SU-DHL-6 (cell line): ENCODE measurements around the gene CIZ1.

Experiments
- H2AFZ ChIP-seq: fragments of 200-600 bp; sonication (generic); 2 replicates; pipeline ENCODE4 v1.6.1; 2014; ENCODE audit warnings: low read depth, mild to moderate bottlenecking, moderate library complexity, mixed read lengths, antibody characterized with exemption, low read length; ENCODE audit not compliant: severe bottlenecking
- H3F3A ChIP-seq: fragments of 200-600 bp; shearing (Covaris generic); 2 replicates; pipeline ENCODE4 v1.6.0; 2016; ENCODE audit warnings: antibody characterized with exemption, mild to moderate bottlenecking; ENCODE audit not compliant: insufficient read depth
- H3K27ac ChIP-seq: fragments of 200-600 bp; sonication (generic); 2 replicates; pipeline ENCODE4 v1.5.1; 2016; ENCODE audit warnings: low read depth, mild to moderate bottlenecking, low read length, moderate library complexity, mixed read lengths
- H3K27me3 ChIP-seq: fragments of 200-600 bp; sonication (generic), shearing (Covaris generic); 2 replicates; pipeline ENCODE4 v1.6.0; 2014; ENCODE audit warnings: mild to moderate bottlenecking, low read length
- H3K36me3 ChIP-seq: fragments of 200-600 bp; sonication (generic); 2 replicates; pipeline ENCODE4 v1.6.1; 2014; ENCODE audit warnings: mild to moderate bottlenecking, low read length, mixed read lengths
- H3K4me2 ChIP-seq: fragments of 300-600, 200-600 bp; shearing (Covaris generic), sonication (generic); 2 replicates; pipeline ENCODE4 v1.6.0; 2014; ENCODE audit warnings: low read length, low read depth, mild to moderate bottlenecking; ENCODE audit not compliant: poor library complexity, severe bottlenecking
- H3K4me3 ChIP-seq: fragments of 200-600 bp; sonication (generic); 2 replicates; pipeline ENCODE4 v1.5.1; 2014; ENCODE audit warnings: antibody characterized with exemption, low read length, mild to moderate bottlenecking, mixed read lengths; ENCODE audit not compliant: insufficient read depth, poor library complexity, severe bottlenecking
- H3K79me2 ChIP-seq: fragments of 200-600 bp; sonication (generic); 2 replicates; pipeline ENCODE4 v1.6.1; 2014; ENCODE audit warnings: mild to moderate bottlenecking, low read length, moderate library complexity; ENCODE audit not compliant: insufficient read depth
- H3K9ac ChIP-seq: fragments of 200-600 bp; sonication (generic); 2 replicates; pipeline ENCODE4 v1.7.0; 2014; ENCODE audit warnings: mild to moderate bottlenecking, low read length
- H3K9me2 ChIP-seq: fragments of 200-600 bp; sonication (generic); replicated peaks from 2 replicates; pipeline ENCODE4 v1.6.1; 2014; ENCODE audit warnings: low read length; ENCODE audit not compliant: insufficient read depth
- H3K9me3 ChIP-seq: fragments of 200-600 bp; sonication (generic); 2 replicates; pipeline ENCODE4 v1.6.1; 2014; ENCODE audit warnings: low read length, mixed read lengths; ENCODE audit not compliant: insufficient read depth
- H4K20me1 ChIP-seq: fragments of 200-600 bp; sonication (generic); 2 replicates; pipeline ENCODE4 v1.6.1; 2014; ENCODE audit warnings: low read depth, mild to moderate bottlenecking, antibody characterized with exemption, low read length, moderate library complexity, mixed read lengths
- EZH2phosphoT487 ChIP-seq: fragments of 200-600 bp; sonication (generic), shearing (Covaris generic); conservative IDR thresholded peaks from 2 replicates; pipeline ENCODE4 v1.6.1; 2018; ENCODE audit warnings: mild to moderate bottlenecking, antibody characterized with exemption, low read length, moderate library complexity, mixed read lengths
- TF ChIP-seq, protein P1 (sequence below): fragments of 200-600 bp; sonication (generic); IDR thresholded peaks from one replicate; pipeline ENCODE4 v1.5.1; 2017; ENCODE audit warnings: antibody characterized with exemption, mild to moderate bottlenecking, low read length, moderate library complexity; ENCODE audit not compliant: insufficient read depth, poor library complexity, severe bottlenecking

Gene CIZ1

DNA sequence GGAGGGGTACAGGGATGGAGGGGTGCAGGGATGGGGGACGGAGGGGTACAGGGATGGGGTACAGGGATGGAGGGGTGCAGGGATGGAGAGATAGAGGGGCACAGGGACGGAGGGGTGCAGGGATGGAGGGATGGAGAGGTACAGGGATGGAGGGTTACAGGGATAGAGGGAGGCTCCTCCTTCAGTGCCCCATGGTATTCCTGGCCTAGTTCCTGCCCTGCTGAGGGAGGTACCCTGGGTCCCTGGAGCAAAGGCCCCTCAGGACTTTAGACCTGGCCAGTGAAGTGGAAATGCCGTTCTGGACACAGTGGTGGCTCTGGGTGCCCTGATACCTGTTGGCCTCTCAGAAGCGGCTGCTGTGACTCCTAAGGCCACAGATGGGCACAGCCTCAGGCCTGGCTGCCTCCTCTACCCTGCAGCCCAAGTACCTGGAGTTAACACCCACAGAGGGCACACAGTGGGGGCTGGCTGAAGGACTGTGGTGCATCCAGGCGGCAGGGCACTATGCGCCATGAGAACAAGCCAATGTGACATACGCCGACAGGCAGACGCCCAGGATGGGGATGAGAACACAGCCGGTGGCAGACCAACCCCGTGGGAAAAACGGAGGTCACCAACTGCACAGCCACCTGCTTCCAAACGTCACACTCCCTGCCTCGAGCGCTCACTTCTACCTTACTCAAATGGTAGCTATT is 72.3 kb downstream of the CIZ1 start:
- no peak overlapping the region for H2AFZ ChIP-seq
- H3K9ac ChIP-seq = no peak overlapping the region
- H3F3A ChIP-seq = no peaks in the 10 kb centered on the region

DNA sequence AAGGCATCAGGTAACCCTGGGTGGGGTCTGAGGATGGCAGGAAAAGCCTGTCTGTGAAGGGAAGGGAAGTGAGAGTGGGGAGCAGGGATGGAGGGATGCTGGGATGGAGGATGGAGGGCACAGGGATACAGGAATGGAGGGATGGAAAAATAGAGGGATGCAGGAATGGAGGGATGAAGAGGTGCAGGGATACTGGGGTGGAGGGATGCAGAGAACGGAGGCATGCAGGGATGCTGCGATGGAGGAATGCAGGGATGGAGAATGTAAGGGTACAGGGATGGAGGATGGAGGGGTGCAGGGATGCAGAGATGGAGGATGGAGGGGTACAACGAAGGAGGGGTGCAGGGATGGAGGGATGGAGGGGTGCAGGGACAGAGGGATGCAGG is 72.9 kb downstream of the CIZ1 start:
- no peaks in the 10 kb centered on the region for H3K9me2 ChIP-seq
- no peak overlapping the region for H3K4me3 ChIP-seq
- H3K4me2 ChIP-seq = no peak overlapping the region
- H3K79me2 ChIP-seq = no peaks in the 10 kb centered on the region
- no peaks in the 10 kb centered on the region for H3K36me3 ChIP-seq
- TF ChIP-seq, protein P1, sequence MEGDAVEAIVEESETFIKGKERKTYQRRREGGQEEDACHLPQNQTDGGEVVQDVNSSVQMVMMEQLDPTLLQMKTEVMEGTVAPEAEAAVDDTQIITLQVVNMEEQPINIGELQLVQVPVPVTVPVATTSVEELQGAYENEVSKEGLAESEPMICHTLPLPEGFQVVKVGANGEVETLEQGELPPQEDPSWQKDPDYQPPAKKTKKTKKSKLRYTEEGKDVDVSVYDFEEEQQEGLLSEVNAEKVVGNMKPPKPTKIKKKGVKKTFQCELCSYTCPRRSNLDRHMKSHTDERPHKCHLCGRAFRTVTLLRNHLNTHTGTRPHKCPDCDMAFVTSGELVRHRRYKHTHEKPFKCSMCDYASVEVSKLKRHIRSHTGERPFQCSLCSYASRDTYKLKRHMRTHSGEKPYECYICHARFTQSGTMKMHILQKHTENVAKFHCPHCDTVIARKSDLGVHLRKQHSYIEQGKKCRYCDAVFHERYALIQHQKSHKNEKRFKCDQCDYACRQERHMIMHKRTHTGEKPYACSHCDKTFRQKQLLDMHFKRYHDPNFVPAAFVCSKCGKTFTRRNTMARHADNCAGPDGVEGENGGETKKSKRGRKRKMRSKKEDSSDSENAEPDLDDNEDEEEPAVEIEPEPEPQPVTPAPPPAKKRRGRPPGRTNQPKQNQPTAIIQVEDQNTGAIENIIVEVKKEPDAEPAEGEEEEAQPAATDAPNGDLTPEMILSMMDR = no peak
- no peak overlapping the region for H3K27ac ChIP-seq
- no peaks in the 10 kb centered on the region for H3K9me3 ChIP-seq
- no peaks in the 10 kb centered on the region for H4K20me1 ChIP-seq
- no peaks in the 10 kb centered on the region for H3K27me3 ChIP-seq
- no peak overlapping the region for H2AFZ ChIP-seq
- H3F3A ChIP-seq = no peaks in the 10 kb centered on the region
- no peak overlapping the region for H3K9ac ChIP-seq

More for the DNA sequence above, 72.3 kb downstream of the CIZ1 start:
- Histone ChIP-seq H3K9me2 (no peaks in the 10 kb centered on the region), H3K27me3 (no peaks in the 10 kb centered on the region), H3K4me2 (no peak overlapping the region), H3K4me3 (no peak overlapping the region), H4K20me1 (no peaks in the 10 kb centered on the region), H3K36me3 (no peaks in the 10 kb centered on the region), H3K27ac (no peak overlapping the region), H3K79me2 (no peaks in the 10 kb centered on the region), H3K9me3 (no peaks in the 10 kb centered on the region)
- TF ChIP-seq, protein P1 = no peak
- no peak for TF ChIP-seq EZH2phosphoT487

DNA sequence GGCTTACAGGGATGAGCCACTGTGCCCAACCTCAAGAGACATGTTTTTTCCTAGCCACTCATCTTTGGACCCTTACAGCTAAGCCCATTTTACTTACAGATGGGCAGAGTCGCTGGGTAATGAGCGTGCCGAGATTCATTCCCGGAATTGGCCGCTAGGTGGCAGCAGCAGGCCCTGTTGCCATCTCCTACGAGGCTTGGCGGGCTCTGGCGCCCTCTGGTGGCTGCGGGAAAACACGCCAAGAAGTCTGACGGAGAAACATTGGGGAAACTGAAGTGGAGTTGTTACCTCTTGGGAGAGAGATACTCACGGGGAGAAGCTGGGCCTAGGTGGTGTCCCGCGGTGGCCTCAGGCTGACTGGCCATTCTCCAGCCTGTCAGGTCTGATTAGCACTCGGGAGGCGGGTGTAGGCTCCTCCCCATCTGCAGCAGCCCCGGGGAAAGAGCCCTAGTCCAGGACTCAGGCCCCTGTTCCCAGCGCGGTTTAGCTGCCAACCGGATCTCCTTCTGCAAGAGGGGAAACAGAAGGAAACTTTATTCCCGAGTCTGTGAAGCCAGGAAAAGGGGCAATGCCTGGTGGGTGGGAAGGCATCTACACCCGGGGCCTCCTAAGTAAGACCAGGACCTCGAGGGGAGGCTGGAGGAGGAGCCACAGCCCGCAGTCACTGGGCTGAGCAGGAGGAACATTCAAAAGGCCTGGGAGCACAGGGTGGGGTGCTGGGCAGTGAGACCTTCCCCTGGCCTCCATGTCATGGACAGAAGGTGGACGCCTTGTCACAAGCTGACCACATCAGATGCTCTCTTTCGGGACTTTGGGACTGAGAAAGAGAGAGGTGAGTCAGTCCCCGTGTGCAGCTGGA is 73.5 kb downstream of the CIZ1 start:
- Histone ChIP-seq H4K20me1 (no peaks in the 10 kb centered on the region), H2AFZ (no peak overlapping the region)

More for the DNA sequence above, 73.5 kb downstream of the CIZ1 start:
- H3K27me3 ChIP-seq = no peaks in the 10 kb centered on the region
- no peaks in the 10 kb centered on the region for H3K36me3 ChIP-seq
- H3K79me2 ChIP-seq = no peaks in the 10 kb centered on the region
- no peaks in the 10 kb centered on the region for H3K9me2 ChIP-seq
- TF ChIP-seq, protein P1 = peak; percentile 100
- no peak for TF ChIP-seq EZH2phosphoT487
- no peaks in the 10 kb centered on the region for H3F3A ChIP-seq
- H3K9me3 ChIP-seq = no peaks in the 10 kb centered on the region
- H3K4me3 ChIP-seq = no peak overlapping the region
- no peak overlapping the region for H3K27ac ChIP-seq
- no peak overlapping the region for H3K9ac ChIP-seq
- no peak overlapping the region for H3K4me2 ChIP-seq
